CD4-positive, CD25-positive, alpha-beta regulatory T cell (primary cell): ENCODE results near the gene CPS1. TPM values are rescaled to one million over a fixed set of nuclear protein-coding genes. Genes with fewer than 3 reads are reported as not detected.

Source experiments
- ATAC-seq, 2 donors: fragments of 150-1000 bp; cut with Tn5 transposase; one replicate each; pipeline ENCODE4 v1.10.0; 2021; ENCODE audit warnings: low read depth in 2 of 2, moderate number of reproducible peaks in 2 of 2, moderate library complexity in 1 of 2
- DNase-seq, 3 donors: peaks; one replicate each; pipeline versions ENCODE4 v3.0.0 to v3.0.0-alpha.2; 2012 to 2022; ENCODE audit warnings: mixed read lengths in 1 of 3
- H3K27ac ChIP-seq: one replicate; pipeline ENCODE4 v1.7.0; 2013; ENCODE audit warnings: mild to moderate bottlenecking, low read length; ENCODE audit not compliant: insufficient read depth, poor library complexity, severe bottlenecking
- H3K27me3 ChIP-seq: one replicate; pipeline ENCODE4 v1.7.0; 2013; ENCODE audit warnings: low read length; ENCODE audit not compliant: control insufficient read depth, insufficient read depth
- H3K36me3 ChIP-seq: one replicate; pipeline ENCODE4 v1.7.0; 2013; ENCODE audit warnings: mild to moderate bottlenecking, low read length, moderate library complexity; ENCODE audit not compliant: control insufficient read depth, insufficient read depth
- H3K4me1 ChIP-seq: 2 replicates; pipeline ENCODE4 v1.7.0; 2013; ENCODE audit warnings: mild to moderate bottlenecking, low read length; ENCODE audit not compliant: insufficient read depth, control insufficient read depth, poor library complexity, severe bottlenecking
- H3K4me3 ChIP-seq: one replicate; pipeline ENCODE4 v1.7.0; 2013; ENCODE audit warnings: low read depth, mild to moderate bottlenecking, low read length, moderate library complexity
- H3K9me3 ChIP-seq, 2 experiments: 1 replicate in 1 of 2; 2 replicates in 1 of 2; pipeline ENCODE4 v1.7.0; 2013; ENCODE audit warnings: low read length in 2 of 2, mild to moderate bottlenecking in 1 of 2, moderate library complexity in 1 of 2; ENCODE audit not compliant: control insufficient read depth in 2 of 2
- H3K27ac Mint-ChIP-seq, 3 donors: one replicate each; pipeline ENCODE4 v1.8.0; 2020 to 2022; ENCODE audit warnings: mild to moderate bottlenecking in 3 of 3, mixed read lengths in 3 of 3, moderate library complexity in 2 of 3
- H3K27me3 Mint-ChIP-seq: one replicate; pipeline ENCODE4 v1.8.0; 2022; ENCODE audit warnings: mild to moderate bottlenecking, mixed read lengths
- H3K36me3 Mint-ChIP-seq: one replicate; pipeline ENCODE4 v1.8.0; 2020; ENCODE audit warnings: mixed read lengths
- H3K4me1 Mint-ChIP-seq, 4 donors: one replicate each; pipeline ENCODE4 v1.8.0; 2020 to 2022; ENCODE audit warnings: mixed read lengths in 4 of 4, mild to moderate bottlenecking in 1 of 4
- H3K4me3 Mint-ChIP-seq, 4 donors: one replicate each; pipeline ENCODE4 v1.8.0; 2020 to 2022; ENCODE audit warnings: mild to moderate bottlenecking in 4 of 4, mixed read lengths in 4 of 4, moderate library complexity in 3 of 4
- H3K9me3 Mint-ChIP-seq, 7 donors: one replicate each; pipeline ENCODE4 v1.8.0; 2020 to 2022; ENCODE audit warnings: mixed read lengths in 7 of 7, mild to moderate bottlenecking in 3 of 7, moderate library complexity in 2 of 7
- polyA plus RNA-seq, 4 donors: library from polyadenylated mRNA; unstranded; fragments of 300-500 nt; fragmentation: Illumina TruSeq; gene quantifications; one replicate each; pipeline ENCODE4 v1.2.3, GENCODE V29; 2021
- total RNA-seq: library from RNA; stranded (reverse); gene quantifications from one replicate; pipeline ENCODE4 v1.2.3, GENCODE V29; 2022

CPS1 gene
- total and polyA plus RNA-seq, 5 donors from 2014 or later = 0.59 TPM; not detected in 4

- no peak overlapping the region for H3K27ac Mint-ChIP-seq
- H3K36me3 Mint-ChIP-seq = no peaks in the 10 kb centered on the region
- Histone ChIP-seq H3K9me3 (no peaks in the 10 kb centered on the region), H3K27ac (no peak overlapping the region), H3K4me1 (no peaks in the 10 kb centered on the region), H3K4me3 (no peak overlapping the region), H3K27me3 (no peaks in the 10 kb centered on the region), H3K36me3 (no peaks in the 10 kb centered on the region)
- H3K9me3 Mint-ChIP-seq = peaks cover 0 to 4% (median 0%) of the 10 kb centered on the region in 7 donors
- H3K4me1 Mint-ChIP-seq = no peaks in the 10 kb centered on the region
- DNase-seq = no peak
- no peak for ATAC-seq
- H3K27me3 Mint-ChIP-seq = peaks cover 4% of the 10 kb centered on the region
- H3K4me3 Mint-ChIP-seq = no peak overlapping the region
Measured at GRCh38 chr2:210540471-210540870, 15.9 kb upstream of the CPS1 start.

GRCh38 chr2:210540900-210541289 is 15.5 kb upstream of the CPS1 start:
- ATAC-seq = no peak

GRCh38 chr2:210541290-210541902 is 15.0 kb upstream of the CPS1 start:
- Histone ChIP-seq H3K36me3 (no peaks in the 10 kb centered on the region), H3K4me3 (no peak overlapping the region), H3K9me3 (no peaks in the 10 kb centered on the region), H3K27me3 (no peaks in the 10 kb centered on the region), H3K27ac (no peak overlapping the region), H3K4me1 (no peaks in the 10 kb centered on the region)
- DNase-seq (no peak), ATAC-seq (no peak)
- H3K36me3 Mint-ChIP-seq = no peaks in the 10 kb centered on the region
- no peak overlapping the region for H3K27ac Mint-ChIP-seq
- no peaks in the 10 kb centered on the region for H3K4me1 Mint-ChIP-seq
- H3K27me3 Mint-ChIP-seq = peaks cover 4% of the 10 kb centered on the region
- H3K4me3 Mint-ChIP-seq = no peak overlapping the region
- H3K9me3 Mint-ChIP-seq = peaks cover 0 to 4% (median 0%) of the 10 kb centered on the region in 7 donors

More at GRCh38 chr2:210540900-210541289, 15.5 kb upstream of the CPS1 start:
- H3K27me3 ChIP-seq = no peaks in the 10 kb centered on the region
- Mint-ChIP-seq H3K27me3 (peaks cover 4% of the 10 kb centered on the region), H3K4me3 (no peak overlapping the region), H3K27ac (no peak overlapping the region), H3K36me3 (no peaks in the 10 kb centered on the region), H3K9me3 (peaks cover 0 to 4% (median 0%) of the 10 kb centered on the region in 7 donors), H3K4me1 (no peaks in the 10 kb centered on the region)
- H3K4me3 ChIP-seq = no peak overlapping the region
- DNase-seq = no peak
- no peaks in the 10 kb centered on the region for H3K9me3 ChIP-seq
- no peak overlapping the region for H3K27ac ChIP-seq
- no peaks in the 10 kb centered on the region for H3K36me3 ChIP-seq
- no peaks in the 10 kb centered on the region for H3K4me1 ChIP-seq

GRCh38 chr2:210544007-210544590 is 12.3 kb upstream of the CPS1 start:
- Mint-ChIP-seq H3K36me3 (no peaks in the 10 kb centered on the region), H3K27ac (no peak overlapping the region)
- no peak for ATAC-seq

GRCh38 chr2:210544831-210545230 is 11.6 kb upstream of the CPS1 start:
- Histone ChIP-seq H3K27me3 (no peaks in the 10 kb centered on the region), H3K4me3 (no peak overlapping the region), H3K9me3 (no peaks in the 10 kb centered on the region), H3K4me1 (no peaks in the 10 kb centered on the region), H3K27ac (no peak overlapping the region), H3K36me3 (no peaks in the 10 kb centered on the region)
- H3K4me1 Mint-ChIP-seq = no peaks in the 10 kb centered on the region
- DNase-seq = no peak
- H3K27ac Mint-ChIP-seq = no peak overlapping the region
- peaks cover 0 to 3% (median 0%) of the 10 kb centered on the region in 7 donors for H3K9me3 Mint-ChIP-seq
- no peaks in the 10 kb centered on the region for H3K36me3 Mint-ChIP-seq
- H3K27me3 Mint-ChIP-seq = peaks cover 4% of the 10 kb centered on the region
- no peak overlapping the region for H3K4me3 Mint-ChIP-seq
- ATAC-seq = no peak

More at GRCh38 chr2:210544007-210544590, 12.3 kb upstream of the CPS1 start:
- Histone ChIP-seq H3K9me3 (no peaks in the 10 kb centered on the region), H3K4me3 (no peak overlapping the region), H3K4me1 (no peaks in the 10 kb centered on the region), H3K27me3 (no peaks in the 10 kb centered on the region), H3K36me3 (no peaks in the 10 kb centered on the region), H3K27ac (no peak overlapping the region)
- Mint-ChIP-seq H3K4me3 (no peak overlapping the region), H3K9me3 (peaks cover 0 to 4% (median 0%) of the 10 kb centered on the region in 7 donors), H3K27me3 (peaks cover 4% of the 10 kb centered on the region), H3K4me1 (no peaks in the 10 kb centered on the region)
- DNase-seq = no peak

GRCh38 chr2:210546424-210547208 is 9.8 kb upstream of the CPS1 start:
- H3K36me3 Mint-ChIP-seq = no peaks in the 10 kb centered on the region
- no peaks in the 10 kb centered on the region for H3K27me3 Mint-ChIP-seq
- no peak overlapping the region for H3K27ac ChIP-seq
- DNase-seq = no peak
- ATAC-seq = no peak
- H3K27ac Mint-ChIP-seq = no peak overlapping the region
- no peak overlapping the region for H3K4me3 Mint-ChIP-seq
- peaks cover 0 to 2% (median 0%) of the 10 kb centered on the region in 7 donors for H3K9me3 Mint-ChIP-seq
- H3K27me3 ChIP-seq = no peaks in the 10 kb centered on the region
- H3K4me1 Mint-ChIP-seq = no peaks in the 10 kb centered on the region
- no peaks in the 10 kb centered on the region for H3K36me3 ChIP-seq
- no peaks in the 10 kb centered on the region for H3K4me1 ChIP-seq
- H3K9me3 ChIP-seq = no peaks in the 10 kb centered on the region
- H3K4me3 ChIP-seq = no peak overlapping the region

- Histone ChIP-seq H3K27ac (no peak overlapping the region), H3K4me1 (no peaks in the 10 kb centered on the region), H3K27me3 (no peaks in the 10 kb centered on the region), H3K9me3 (no peaks in the 10 kb centered on the region), H3K4me3 (no peak overlapping the region), H3K36me3 (no peaks in the 10 kb centered on the region)
- no peaks in the 10 kb centered on the region for H3K36me3 Mint-ChIP-seq
- H3K4me1 Mint-ChIP-seq = no peaks in the 10 kb centered on the region
- no peak for DNase-seq
- H3K27me3 Mint-ChIP-seq = no peaks in the 10 kb centered on the region
- no peak overlapping the region for H3K4me3 Mint-ChIP-seq
- H3K27ac Mint-ChIP-seq = no peak overlapping the region
- no peak for ATAC-seq
- H3K9me3 Mint-ChIP-seq = no peaks in the 10 kb centered on the region
Measured at GRCh38 chr2:210548031-210548430, 8.4 kb upstream of the CPS1 start.
